HL-60 (cell line): ENCODE results near the gene FAIM.
A peak's percentile ranks its signal among the peaks of the same experiment; 100 is the strongest.

Experiments used
- DNase-seq, 2 experiments: peaks; one replicate each; pipeline ENCODE4 v3.0.0-alpha.2; 2010 to 2020; ENCODE audit warnings: low read depth in 1 of 2, low spot score in 1 of 2
- H3K27ac ChIP-seq: fragments of 250-450 bp; sonication (Bioruptor Pico); replicated peaks from 2 replicates; pipeline ENCODE4 v1.5.1; 2020; ENCODE audit warnings: mild to moderate bottlenecking, moderate library complexity
- H3K27me3 ChIP-seq: fragments of 250-450 bp; sonication (Bioruptor Pico); 2 replicates; pipeline ENCODE4 v1.5.1; 2021; ENCODE audit warnings: mild to moderate bottlenecking, moderate library complexity; ENCODE audit not compliant: insufficient read depth, poor library complexity, severe bottlenecking
- H3K4me3 ChIP-seq: replicated peaks from 2 replicates; pipeline ENCODE4 v1.5.1; 2011; ENCODE audit warnings: mild to moderate bottlenecking, control low read depth, low read length; ENCODE audit not compliant: insufficient read depth
- GABPA ChIP-seq: IDR thresholded peaks from 2 replicates; pipeline ENCODE4 v1.6.1; 2012; ENCODE audit warnings: low read depth
- POLR2AphosphoS5 ChIP-seq: IDR thresholded peaks from 2 replicates; pipeline ENCODE4 v1.6.1; 2012; ENCODE audit warnings: low read depth
- SPI1 ChIP-seq: IDR thresholded peaks from 2 replicates; pipeline ENCODE4 v1.6.1; 2012; ENCODE audit warnings: low read depth, mild to moderate bottlenecking, borderline replicate concordance
- TF ChIP-seq, protein P1 (sequence below): IDR thresholded peaks from one replicate; pipeline ENCODE4 v1.5.1; 2011; ENCODE audit warnings: low read length, control low read depth, inconsistent platforms; ENCODE audit not compliant: insufficient read depth
- TF ChIP-seq, protein P2 (sequence below): IDR thresholded peaks from 2 replicates; pipeline ENCODE4 v1.6.1; 2012; ENCODE audit warnings: low read depth; ENCODE audit not compliant: insufficient replicate concordance

Gene FAIM

DNA sequence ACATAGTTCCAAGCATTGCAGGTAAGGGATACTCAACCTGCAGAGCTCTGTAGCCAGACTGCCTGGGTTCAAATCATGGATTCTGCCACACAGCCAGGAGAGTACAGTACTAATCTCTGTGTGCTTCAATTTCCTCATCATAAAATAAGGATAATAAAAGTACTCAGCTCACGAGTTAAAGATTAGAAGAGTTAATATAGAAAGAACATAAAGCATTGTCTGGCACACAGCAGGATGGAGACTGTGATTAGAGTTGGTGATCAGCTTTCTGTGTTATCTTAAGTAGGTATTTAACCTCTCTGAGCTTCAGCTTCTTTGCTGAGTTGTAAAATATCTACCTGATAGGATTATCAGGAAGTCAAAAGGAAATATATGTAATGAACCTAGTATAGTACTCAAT lies 17.2 kb upstream of the FAIM start:
- DNase-seq = no peak
- TF ChIP-seq, protein P1, sequence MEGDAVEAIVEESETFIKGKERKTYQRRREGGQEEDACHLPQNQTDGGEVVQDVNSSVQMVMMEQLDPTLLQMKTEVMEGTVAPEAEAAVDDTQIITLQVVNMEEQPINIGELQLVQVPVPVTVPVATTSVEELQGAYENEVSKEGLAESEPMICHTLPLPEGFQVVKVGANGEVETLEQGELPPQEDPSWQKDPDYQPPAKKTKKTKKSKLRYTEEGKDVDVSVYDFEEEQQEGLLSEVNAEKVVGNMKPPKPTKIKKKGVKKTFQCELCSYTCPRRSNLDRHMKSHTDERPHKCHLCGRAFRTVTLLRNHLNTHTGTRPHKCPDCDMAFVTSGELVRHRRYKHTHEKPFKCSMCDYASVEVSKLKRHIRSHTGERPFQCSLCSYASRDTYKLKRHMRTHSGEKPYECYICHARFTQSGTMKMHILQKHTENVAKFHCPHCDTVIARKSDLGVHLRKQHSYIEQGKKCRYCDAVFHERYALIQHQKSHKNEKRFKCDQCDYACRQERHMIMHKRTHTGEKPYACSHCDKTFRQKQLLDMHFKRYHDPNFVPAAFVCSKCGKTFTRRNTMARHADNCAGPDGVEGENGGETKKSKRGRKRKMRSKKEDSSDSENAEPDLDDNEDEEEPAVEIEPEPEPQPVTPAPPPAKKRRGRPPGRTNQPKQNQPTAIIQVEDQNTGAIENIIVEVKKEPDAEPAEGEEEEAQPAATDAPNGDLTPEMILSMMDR = no peak
- TF ChIP-seq POLR2AphosphoS5 = no peak
- TF ChIP-seq, protein P2, sequence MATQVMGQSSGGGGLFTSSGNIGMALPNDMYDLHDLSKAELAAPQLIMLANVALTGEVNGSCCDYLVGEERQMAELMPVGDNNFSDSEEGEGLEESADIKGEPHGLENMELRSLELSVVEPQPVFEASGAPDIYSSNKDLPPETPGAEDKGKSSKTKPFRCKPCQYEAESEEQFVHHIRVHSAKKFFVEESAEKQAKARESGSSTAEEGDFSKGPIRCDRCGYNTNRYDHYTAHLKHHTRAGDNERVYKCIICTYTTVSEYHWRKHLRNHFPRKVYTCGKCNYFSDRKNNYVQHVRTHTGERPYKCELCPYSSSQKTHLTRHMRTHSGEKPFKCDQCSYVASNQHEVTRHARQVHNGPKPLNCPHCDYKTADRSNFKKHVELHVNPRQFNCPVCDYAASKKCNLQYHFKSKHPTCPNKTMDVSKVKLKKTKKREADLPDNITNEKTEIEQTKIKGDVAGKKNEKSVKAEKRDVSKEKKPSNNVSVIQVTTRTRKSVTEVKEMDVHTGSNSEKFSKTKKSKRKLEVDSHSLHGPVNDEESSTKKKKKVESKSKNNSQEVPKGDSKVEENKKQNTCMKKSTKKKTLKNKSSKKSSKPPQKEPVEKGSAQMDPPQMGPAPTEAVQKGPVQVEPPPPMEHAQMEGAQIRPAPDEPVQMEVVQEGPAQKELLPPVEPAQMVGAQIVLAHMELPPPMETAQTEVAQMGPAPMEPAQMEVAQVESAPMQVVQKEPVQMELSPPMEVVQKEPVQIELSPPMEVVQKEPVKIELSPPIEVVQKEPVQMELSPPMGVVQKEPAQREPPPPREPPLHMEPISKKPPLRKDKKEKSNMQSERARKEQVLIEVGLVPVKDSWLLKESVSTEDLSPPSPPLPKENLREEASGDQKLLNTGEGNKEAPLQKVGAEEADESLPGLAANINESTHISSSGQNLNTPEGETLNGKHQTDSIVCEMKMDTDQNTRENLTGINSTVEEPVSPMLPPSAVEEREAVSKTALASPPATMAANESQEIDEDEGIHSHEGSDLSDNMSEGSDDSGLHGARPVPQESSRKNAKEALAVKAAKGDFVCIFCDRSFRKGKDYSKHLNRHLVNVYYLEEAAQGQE = no peak
- no peak for TF ChIP-seq SPI1
- no peak for TF ChIP-seq GABPA

DNA sequence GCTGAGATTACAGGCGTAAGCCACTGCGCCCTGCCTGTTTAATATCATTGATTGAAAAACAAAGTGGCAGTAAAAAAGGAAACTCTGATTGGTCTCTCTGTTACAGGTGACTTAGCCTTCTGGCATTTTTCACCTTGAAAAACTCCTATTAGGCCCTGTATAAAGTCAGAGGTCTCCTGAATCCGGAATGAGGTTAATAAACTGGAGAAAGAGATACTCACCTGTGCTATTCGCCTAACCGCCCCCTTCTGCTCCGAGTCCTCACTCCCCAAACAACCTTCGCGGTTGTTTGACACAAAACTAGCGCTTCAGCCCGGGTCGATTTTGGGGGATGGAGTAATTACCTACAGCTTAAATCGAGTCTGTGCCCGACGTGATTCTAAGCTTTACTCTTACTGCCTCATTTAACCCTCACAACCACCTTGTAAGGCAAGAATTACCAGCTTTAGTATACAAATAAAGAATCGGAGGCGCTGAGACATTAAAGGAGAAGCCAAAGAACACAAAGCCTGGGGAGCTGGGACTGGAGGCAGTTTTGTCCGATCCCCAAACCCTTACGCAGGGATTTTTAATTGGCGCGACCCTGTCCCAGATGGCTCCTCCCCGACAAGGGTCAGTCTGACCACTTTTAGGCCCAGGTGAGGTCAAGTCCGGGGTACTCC lies 15.0 kb upstream of the FAIM start:
- Histone ChIP-seq H3K27me3 (peaks cover 16% of the 10 kb centered on the region), H3K4me3 (peak overlapping the region; percentile 71), H3K27ac (no peak overlapping the region)
- DNase-seq = no peak
- TF ChIP-seq, protein P2 = no peak
- no peak for TF ChIP-seq GABPA
- TF ChIP-seq POLR2AphosphoS5 = no peak
- TF ChIP-seq, protein P1 = no peak
- no peak for TF ChIP-seq SPI1

More for the DNA sequence above, 17.2 kb upstream of the FAIM start:
- H3K27ac ChIP-seq = no peak overlapping the region
- H3K4me3 ChIP-seq = no peak overlapping the region
- peaks cover 19% of the 10 kb centered on the region for H3K27me3 ChIP-seq

DNA sequence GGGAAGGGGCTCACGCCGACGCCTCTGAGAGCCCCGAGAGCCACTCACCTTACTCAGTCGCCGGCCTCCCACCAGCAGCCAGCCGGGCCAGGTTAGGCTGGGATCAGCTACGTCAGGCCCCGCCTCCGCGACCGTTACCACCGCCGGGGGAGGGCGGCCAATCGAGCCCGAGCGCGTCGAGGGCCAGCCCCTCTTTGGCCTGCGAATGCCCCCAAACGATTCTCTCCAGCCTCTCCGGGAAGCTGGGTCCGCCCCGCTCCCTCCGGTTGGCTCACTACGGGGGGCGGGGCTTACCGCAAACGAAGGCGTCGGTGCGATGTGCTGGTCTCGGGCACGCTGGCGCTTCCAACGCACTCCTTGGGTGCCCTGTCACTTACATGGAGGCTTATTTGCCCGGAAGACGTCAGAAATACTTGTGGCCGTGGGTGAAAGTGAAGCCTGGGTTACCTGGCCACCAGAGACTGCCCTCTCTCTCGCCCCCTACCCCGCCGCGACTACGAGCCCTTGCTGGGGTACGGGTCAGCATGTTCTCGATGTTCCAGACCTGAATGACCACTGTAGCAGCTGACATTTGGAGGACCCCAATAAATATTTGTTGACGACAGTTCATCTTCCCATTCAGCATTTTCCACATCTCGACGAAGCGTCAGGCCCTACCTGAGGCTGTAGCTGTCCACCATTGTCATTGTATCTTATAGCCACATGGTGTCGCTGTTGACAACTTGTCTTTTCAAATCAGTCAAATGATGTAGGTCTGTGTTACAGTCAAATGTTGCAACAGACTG lies 14.2 kb upstream of the FAIM start, which contains the start of gene CEP70:
Gene CEP70, minus strand, starts transcription at position 111 of the 785 bp plus-strand sequence. CDS start 21,333 bp downstream, outside the sequence.
- TF ChIP-seq, protein P1 = peak; percentile 94
- no peak for TF ChIP-seq POLR2AphosphoS5
- TF ChIP-seq SPI1 = no peak
- TF ChIP-seq, protein P2 = no peak
- no peak for TF ChIP-seq GABPA
- Histone ChIP-seq H3K27me3 (peaks cover 14% of the 10 kb centered on the region), H3K4me3 (peak within 1 kb of the TSS; percentile 71), H3K27ac (no peak within 1 kb of the TSS)
- DNase-seq = peak; percentile 75 to 84
